Activated T-cell treated with anti-CD3 and anti-CD28 coated beads, Interleukin-2, amount 50 U/mL, for 1 hour (primary cell): Measurements from ENCODE around the gene KCNC4.

Source experiments
- DNase-seq: peaks from one replicate; pipeline ENCODE4 v3.0.0-alpha.2; 2020

KCNC4 gene

GRCh38 chr1:110258734-110259133, 48.6 kb downstream of the KCNC4 start:
- DNase-seq, result no peak

DNA sequence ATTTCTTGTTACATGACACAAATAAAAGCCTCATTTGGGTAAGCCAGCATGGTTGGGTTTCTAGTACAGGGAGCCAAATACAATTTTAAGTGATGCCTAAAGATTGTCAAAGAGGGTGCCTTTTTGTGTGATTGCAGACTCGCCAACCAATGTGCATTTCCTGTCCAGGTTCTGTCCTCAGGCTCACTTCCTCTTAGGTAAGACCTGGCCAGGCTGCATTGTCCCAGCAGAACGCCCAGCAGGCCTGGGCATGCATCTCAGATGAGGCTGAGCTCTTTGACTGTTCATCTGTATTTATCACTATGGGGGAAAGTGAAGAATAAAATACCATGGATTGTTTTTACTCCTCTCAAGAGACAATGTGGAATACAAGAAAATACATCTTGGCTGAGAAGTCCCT, 49.7 kb downstream of the KCNC4 start:
- no peak for DNase-seq
